ENCODE data around the gene NTRK1. TPM values are rescaled to one million over a fixed set of nuclear protein-coding genes. Genes with fewer than 3 reads are reported as not detected.

NTRK1 gene
- total and polyA plus RNA-seq, 2 donors (not counting 1 experiment from before 2014, with no cell fraction given) = not detected

DNA sequence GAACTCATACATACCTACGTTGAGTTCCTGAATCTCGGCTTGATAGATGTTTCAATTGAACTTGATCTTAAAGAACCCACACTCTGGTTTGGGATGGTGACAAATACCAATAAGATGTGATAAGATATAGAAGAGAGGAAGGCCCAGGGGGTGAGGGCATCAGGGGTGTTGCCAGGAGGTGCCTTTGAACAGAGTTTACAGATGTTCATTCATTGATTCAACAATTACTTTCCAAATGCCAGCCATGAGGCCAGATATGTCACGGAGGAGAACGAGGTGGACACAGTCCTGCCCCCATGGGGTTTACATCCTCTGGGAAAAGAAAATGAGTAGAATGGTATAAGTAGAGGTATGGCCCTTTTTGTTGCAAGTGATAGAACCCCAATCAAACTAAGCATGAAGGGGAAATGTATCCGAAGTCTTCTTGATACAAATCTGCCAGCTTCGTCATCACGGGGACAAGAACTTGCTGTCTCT is 60.4 kb downstream of the NTRK1 start:
- no peak for DNase-seq (ENCODE audit: low read depth in 2 of 2)
- Histone ChIP-seq H2AFZ (ENCODE audit: low read length) (no peak overlapping the region), H3K27me3 (ENCODE audit: control insufficient read depth, insufficient read depth, low read length) (peaks cover 28% of the 10 kb centered on the region), H3K9me3 (ENCODE audit: control insufficient read depth, insufficient read depth, low read depth, low read length) (no peaks in the 10 kb centered on the region), H3K36me3 (ENCODE audit: control insufficient read depth, insufficient read depth, low read length) (peaks cover under 1% of the 10 kb centered on the region), H3K79me2 (ENCODE audit: control insufficient read depth, insufficient read depth, low read length) (no peaks in the 10 kb centered on the region), H3K4me3 (replicated peaks in 1 of 4; ENCODE audit: control extremely low read depth in 1 of 4, insufficient read depth in 1 of 4, low read depth in 3 of 4, low read length in 4 of 4) (no peak overlapping the region), H3K9ac (ENCODE audit: insufficient read depth, low read length) (no peak overlapping the region), H4K20me1 (ENCODE audit: control insufficient read depth, extremely low read depth, insufficient read depth, low read length) (no peaks in the 10 kb centered on the region), H3K4me2 (ENCODE audit: extremely low read depth, insufficient read depth, low read length) (peak overlapping the region; percentile 72), H3K27ac (ENCODE audit: insufficient read depth, low read length) (no peak overlapping the region), H3K4me1 (ENCODE audit: control insufficient read depth, extremely low read depth, insufficient read depth, low read length) (peaks cover 5% of the 10 kb centered on the region)
- no peak for TF ChIP-seq EZH2 (IDR thresholded peaks at IDR 0.05; ENCODE audit: low read length, missing control alignments)
- TF ChIP-seq, protein P1, sequence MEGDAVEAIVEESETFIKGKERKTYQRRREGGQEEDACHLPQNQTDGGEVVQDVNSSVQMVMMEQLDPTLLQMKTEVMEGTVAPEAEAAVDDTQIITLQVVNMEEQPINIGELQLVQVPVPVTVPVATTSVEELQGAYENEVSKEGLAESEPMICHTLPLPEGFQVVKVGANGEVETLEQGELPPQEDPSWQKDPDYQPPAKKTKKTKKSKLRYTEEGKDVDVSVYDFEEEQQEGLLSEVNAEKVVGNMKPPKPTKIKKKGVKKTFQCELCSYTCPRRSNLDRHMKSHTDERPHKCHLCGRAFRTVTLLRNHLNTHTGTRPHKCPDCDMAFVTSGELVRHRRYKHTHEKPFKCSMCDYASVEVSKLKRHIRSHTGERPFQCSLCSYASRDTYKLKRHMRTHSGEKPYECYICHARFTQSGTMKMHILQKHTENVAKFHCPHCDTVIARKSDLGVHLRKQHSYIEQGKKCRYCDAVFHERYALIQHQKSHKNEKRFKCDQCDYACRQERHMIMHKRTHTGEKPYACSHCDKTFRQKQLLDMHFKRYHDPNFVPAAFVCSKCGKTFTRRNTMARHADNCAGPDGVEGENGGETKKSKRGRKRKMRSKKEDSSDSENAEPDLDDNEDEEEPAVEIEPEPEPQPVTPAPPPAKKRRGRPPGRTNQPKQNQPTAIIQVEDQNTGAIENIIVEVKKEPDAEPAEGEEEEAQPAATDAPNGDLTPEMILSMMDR (conservative IDR thresholded peaks at IDR 0.05 in 1 of 2, IDR thresholded peaks at IDR 0.05 in 1 of 2; ENCODE audit: low read depth in 1 of 2, low read length in 2 of 2) = no peak

DNA sequence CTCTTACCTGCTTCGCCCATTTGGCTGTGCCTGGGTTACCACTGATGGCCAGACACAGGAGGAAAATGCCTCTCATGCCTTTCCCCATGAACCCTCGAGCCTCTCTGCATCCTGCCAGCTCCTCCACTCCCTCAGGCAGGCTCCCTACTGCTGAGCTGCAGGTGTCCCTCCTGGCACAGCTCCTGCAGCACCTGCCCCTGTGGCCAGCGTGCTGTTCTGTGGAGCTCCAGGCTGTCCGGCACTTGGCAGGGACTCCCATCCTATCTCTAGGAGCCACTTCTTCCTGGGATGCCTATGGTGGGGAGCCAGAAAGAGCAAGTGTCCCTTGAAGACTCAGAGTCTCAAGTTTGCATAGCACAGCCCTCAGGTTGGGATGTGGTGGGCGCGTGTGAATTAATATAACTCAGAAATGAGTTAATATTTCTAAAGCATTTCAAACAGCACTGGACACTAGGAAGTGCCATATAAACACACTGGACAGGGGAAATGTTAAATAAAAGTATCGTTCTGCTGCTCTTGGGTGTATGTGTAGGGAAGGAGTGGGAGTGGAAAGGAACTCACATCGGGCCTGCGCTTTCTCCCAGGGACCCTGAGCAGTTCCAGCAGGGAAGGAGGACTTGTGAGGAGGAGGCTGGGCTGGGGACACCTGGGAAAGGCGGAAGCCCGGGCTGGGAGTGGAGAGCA is 62.5 kb downstream of the NTRK1 start:
- Histone ChIP-seq H4K20me1 (ENCODE audit: control insufficient read depth, extremely low read depth, insufficient read depth, low read length) (no peaks in the 10 kb centered on the region), H2AFZ (ENCODE audit: low read length) (no peak overlapping the region), H3K27me3 (ENCODE audit: control insufficient read depth, insufficient read depth, low read length) (peaks cover 28% of the 10 kb centered on the region), H3K36me3 (ENCODE audit: control insufficient read depth, insufficient read depth, low read length) (no peaks in the 10 kb centered on the region), H3K27ac (ENCODE audit: insufficient read depth, low read length) (no peak overlapping the region), H3K9ac (ENCODE audit: insufficient read depth, low read length) (no peak overlapping the region), H3K4me3 (replicated peaks in 1 of 4; ENCODE audit: control extremely low read depth in 1 of 4, insufficient read depth in 1 of 4, low read depth in 3 of 4, low read length in 4 of 4) (peak overlapping the region in 1 of 4 experiments; percentile 7), H3K4me2 (ENCODE audit: extremely low read depth, insufficient read depth, low read length) (no peak overlapping the region), H3K79me2 (ENCODE audit: control insufficient read depth, insufficient read depth, low read length) (no peaks in the 10 kb centered on the region), H3K4me1 (ENCODE audit: control insufficient read depth, extremely low read depth, insufficient read depth, low read length) (peaks cover 5% of the 10 kb centered on the region), H3K9me3 (ENCODE audit: control insufficient read depth, insufficient read depth, low read depth, low read length) (no peaks in the 10 kb centered on the region)
- peak; percentile 94 for TF ChIP-seq EZH2 (IDR thresholded peaks at IDR 0.05; ENCODE audit: low read length, missing control alignments)
- TF ChIP-seq, protein P1 (conservative IDR thresholded peaks at IDR 0.05 in 1 of 2, IDR thresholded peaks at IDR 0.05 in 1 of 2; ENCODE audit: low read depth in 1 of 2, low read length in 2 of 2) = no peak
- no peak for DNase-seq (ENCODE audit: low read depth in 2 of 2)

DNA sequence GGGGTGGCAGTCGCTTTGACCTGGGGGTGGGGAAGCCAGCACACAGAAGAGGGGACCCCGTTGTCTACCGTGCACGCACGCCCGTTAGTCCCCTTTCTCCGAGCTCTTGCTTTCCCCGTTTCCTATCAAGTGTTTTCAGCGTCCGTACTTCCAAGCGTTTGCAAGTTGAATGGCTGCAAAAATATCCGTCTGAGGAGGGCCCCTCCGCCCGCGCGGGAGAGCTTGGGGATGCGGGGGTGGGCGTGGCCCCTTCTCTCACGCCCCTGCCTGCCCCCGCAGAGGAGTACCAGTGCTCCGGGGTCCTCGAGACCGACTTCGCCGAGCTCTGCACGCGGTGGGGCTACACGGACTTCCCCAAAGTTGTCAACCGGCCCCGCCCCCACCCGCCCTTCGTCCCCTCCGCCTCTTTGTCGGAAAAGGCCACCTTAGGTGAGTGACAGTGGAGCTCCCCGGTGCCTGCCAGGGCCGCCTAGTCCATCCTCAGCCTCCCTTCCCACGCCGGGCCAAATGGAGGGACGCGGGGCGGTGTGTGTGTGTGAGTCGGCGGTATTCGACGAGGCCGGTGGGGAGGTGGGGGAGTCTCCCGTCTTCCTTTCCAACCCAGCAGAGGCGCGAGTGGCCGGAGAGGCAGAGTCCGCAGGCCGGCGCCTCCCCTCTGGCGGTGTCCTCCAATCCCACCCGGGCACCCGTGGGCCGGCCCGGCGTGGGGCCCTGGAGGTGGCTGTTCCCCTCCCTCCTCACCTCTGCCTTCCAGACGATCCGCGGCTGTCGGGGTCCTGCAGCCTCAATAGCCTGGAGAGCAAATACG is 63.2 kb downstream of the NTRK1 start:
- H3K27me3 ChIP-seq (ENCODE audit: control insufficient read depth, insufficient read depth, low read length) = peaks cover 28% of the 10 kb centered on the region
- no peak overlapping the region for H3K27ac ChIP-seq (ENCODE audit: insufficient read depth, low read length)
- no peaks in the 10 kb centered on the region for H3K36me3 ChIP-seq (ENCODE audit: control insufficient read depth, insufficient read depth, low read length)
- peaks cover 5% of the 10 kb centered on the region for H3K4me1 ChIP-seq (ENCODE audit: control insufficient read depth, extremely low read depth, insufficient read depth, low read length)
- no peak overlapping the region for H2AFZ ChIP-seq (ENCODE audit: low read length)
- H3K4me3 ChIP-seq (replicated peaks in 1 of 4; ENCODE audit: control extremely low read depth in 1 of 4, insufficient read depth in 1 of 4, low read depth in 3 of 4, low read length in 4 of 4) = peak overlapping the region in 1 of 4 experiments; percentile 7
- peak overlapping the region; percentile 54 for H3K4me2 ChIP-seq (ENCODE audit: extremely low read depth, insufficient read depth, low read length)
- H3K9ac ChIP-seq (ENCODE audit: insufficient read depth, low read length) = no peak overlapping the region
- no peaks in the 10 kb centered on the region for H3K79me2 ChIP-seq (ENCODE audit: control insufficient read depth, insufficient read depth, low read length)
- no peaks in the 10 kb centered on the region for H3K9me3 ChIP-seq (ENCODE audit: control insufficient read depth, insufficient read depth, low read depth, low read length)
- TF ChIP-seq, protein P1 (conservative IDR thresholded peaks at IDR 0.05 in 1 of 2, IDR thresholded peaks at IDR 0.05 in 1 of 2; ENCODE audit: low read depth in 1 of 2, low read length in 2 of 2) = no peak
- no peak for TF ChIP-seq EZH2 (IDR thresholded peaks at IDR 0.05; ENCODE audit: low read length, missing control alignments)
- H4K20me1 ChIP-seq (ENCODE audit: control insufficient read depth, extremely low read depth, insufficient read depth, low read length) = no peaks in the 10 kb centered on the region
- DNase-seq (ENCODE audit: low read depth in 2 of 2) = no peak
